D341Med (cell line): ENCODE measurements around the gene SLC16A2.

Source experiments
- DNase-seq: peaks from one replicate; pipeline ENCODE4 v3.0.0; 2012; ENCODE audit warnings: low spot score

The SLC16A2 gene

DNA sequence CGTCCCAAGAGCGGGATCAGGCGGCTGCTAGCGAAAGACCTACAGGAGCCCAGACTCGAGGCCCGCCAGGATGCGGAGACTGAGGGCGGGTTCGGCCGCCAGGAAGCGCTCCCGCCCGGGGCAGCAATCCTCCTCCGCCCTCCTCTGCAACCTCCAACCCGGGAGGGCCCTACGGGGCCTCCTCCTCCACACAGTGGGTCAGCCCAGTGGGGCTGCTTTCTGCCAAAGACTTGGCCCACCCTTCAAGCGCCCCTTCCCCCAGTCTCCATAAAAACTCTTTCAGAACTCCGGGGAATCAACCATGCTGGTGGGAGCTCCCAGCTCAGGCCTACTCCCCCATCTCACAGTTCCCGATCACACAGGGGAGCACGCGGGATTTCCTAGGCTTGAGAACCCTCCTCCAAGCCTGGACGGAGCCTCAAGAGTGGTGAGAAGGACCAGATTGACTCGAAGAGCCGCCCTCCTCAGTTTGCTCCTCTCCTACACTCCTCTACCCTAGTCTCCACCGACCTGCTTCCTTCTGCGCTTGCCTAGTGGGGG lies 115.6 kb downstream of the SLC16A2 start:
- DNase-seq, result no peak

DNA sequence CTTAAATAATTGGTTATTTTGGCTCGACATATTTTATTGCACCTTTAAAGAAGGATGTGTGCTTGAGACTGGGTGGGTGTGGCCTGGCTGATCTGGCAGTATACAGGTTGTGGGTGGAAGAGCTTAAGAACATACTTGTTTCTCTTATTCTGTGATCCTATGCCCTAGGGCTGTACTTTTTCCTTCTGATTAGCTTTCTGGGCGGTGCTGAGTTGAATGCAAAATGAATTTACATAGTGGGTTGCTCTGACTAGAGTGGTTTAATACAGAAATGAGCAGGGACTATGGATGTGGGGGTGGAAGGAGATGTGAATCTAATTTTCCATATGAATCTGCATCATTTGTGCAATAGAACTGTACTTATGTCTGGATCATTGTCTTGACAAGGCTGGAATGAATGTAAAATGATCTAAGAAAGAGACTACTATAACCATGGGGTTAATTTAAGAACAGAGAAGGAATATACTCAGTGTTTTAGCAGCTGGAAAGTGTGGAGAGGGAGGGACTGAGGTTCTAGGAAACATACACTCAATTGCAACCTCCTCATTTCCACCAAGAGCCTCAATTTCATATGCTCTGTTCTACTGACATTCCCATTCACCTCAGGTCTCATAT lies 119.4 kb downstream of the SLC16A2 start:
- no peak for DNase-seq

DNA sequence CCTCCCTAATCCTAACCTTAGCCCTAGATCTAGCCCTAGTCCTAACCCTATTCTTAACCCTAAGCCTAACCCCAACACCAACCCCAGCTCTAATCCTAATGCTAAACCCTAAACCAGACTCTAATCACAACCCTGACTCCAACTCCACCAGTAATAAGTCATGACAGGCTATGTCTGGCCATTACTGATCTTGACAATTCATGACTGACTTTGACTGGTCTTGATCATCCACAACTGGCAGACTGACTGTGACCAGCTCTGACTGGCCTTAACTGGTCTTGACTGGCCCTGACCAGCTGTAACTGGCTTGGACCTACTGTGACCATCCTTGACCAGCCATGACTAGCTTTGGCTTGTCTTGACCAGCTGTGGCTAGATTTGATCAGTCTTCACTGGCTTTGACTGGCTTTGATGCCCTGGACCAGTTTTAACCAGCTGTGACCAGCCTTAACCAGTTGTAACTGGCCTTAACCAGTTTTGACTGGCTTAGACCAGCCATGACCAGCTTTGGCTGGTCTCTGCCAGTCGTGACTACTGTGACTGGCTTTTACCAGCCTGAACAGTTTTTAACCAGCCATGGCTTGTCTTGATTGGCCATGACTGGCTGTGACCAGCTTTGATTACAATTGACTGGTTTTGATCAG lies 124.7 kb downstream of the SLC16A2 start:
- DNase-seq, result no peak

DNA sequence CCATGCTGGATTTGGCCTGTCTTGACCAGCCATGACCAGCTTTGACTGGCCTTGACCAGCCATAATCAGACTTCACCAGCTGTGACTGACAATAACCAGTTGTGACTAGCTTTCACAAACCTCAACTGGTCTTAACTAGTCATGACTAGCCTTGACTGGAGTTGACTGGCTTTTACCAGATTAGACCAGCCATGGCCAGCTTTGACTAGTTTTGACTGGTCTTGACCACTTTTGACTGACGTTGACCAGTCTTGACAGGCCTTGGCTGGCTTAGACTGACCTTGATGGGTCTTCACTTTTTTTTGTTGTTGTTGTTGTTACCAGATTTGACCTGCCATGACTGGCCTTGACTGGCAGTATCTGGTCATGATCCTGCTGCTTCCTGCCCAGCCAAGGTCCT lies 125.7 kb downstream of the SLC16A2 start:
- no peak for DNase-seq

DNA sequence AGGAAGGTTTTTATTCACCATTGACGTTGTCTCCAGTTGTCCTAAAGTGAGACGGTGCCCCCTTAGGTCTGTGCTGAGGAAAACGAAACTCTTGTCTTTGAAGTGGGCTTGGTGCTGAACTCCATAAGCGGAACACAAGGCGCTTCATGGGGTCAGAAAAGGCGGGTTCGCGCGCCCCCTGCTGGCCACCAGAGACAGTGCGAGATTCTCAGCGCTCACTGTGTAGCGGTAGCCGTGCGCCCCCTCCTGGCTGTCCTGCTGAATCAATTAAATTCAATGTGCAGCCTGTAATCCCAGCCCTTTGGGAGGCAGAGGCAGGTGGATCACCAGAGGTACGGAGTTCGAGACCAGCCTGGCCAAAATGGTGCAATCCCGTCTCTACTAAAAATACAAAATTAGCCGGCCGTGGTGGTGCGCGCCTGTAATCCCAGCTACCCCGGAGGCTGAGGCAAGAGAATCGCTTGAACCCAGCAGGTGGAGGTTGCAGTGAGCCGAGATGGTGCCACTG lies 129.1 kb downstream of the SLC16A2 start:
- peak; percentile 68 for DNase-seq

DNA sequence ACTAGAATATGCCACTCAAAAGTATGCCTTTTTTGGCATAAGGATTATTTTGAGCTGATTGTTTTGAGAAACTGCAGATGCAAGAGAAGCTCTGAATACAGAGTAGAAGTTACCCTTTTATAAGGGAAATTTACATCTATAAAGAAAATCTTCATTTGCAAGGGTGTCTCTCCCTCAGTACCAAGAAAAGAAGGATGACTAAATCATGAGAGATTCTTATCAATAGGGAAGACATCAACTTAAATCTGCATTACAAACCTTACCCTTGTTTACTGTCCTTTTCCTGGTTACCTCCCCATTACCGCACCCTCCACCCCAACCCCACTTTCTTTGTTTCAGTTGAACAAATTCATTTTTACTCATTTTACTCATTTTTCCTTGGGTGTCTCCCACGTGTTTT lies 130.6 kb downstream of the SLC16A2 start:
- DNase-seq, result no peak

DNA sequence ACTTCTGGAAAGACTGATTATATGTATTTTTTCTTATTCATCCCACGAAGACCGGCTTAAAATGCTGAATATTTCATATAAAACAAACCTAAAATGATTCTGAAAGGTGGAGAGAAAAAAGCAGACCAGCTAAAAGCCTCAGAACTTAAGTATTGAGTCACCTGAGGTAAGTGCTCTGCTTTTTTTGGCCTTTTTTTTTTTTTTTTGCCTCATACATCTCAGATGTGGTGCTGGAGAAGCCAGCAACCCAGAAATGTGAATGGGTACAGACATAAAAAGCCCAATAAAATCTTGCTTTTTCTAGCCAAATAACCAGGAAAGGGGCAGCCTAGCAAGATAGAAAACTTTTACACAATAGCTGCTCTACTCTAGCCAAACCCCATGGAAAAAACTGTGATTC lies 136.1 kb downstream of the SLC16A2 start:
- no peak for DNase-seq

DNA sequence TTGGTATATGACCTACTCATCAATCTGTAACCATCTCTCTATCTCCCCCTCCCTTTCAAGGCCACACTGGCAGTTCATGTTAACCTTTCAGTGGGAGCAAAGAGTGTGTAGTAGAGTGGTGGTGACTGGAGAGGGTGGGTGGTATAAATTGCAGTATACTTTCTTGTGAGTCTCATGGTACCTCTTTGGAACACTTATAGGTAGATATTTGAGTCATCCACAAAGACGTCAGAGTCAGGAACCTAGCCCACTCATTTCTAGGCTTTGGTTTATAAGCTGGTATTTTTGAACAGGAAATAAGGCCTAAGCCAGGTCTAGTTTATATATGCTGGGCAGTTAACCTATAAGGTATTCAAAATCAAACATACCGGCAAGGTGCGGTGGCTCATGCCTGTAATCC lies 156.8 kb downstream of the SLC16A2 start:
- DNase-seq, result no peak

DNA sequence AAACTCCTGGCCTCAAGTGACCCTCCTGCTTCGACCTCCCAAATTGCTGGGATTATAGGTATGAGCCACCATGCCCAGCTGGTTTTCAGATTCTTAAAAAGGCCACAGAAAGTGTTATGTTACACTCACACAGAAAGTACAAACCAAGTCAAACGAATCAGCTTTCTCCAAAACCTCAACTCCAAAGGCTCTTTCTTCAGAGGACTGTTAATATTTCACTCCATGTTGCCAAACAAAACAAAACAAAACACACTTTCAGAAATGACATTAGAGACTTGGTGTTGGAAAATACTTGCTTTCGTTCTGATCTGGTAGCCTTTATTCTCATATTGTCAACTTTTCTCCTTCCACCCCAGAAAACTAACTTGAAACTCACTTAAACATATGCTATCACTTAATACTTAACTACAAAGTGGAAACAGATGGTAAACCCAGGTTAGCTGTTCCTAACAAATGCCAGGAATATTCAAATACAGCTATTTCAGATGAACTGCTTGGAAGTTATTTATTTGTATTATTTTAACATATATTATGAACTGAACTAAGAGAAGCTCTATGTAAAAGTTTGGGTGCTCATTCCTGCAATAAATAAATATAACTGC lies 158.4 kb downstream of the SLC16A2 start:
- no peak for DNase-seq
